Neuronal stem cell (in vitro differentiated cells): ENCODE results near the gene ANK3.

ENCODE experiments used
- DNase-seq: peaks from one replicate; pipeline ENCODE4 v3.0.0-alpha.2; 2013; ENCODE audit warnings: low spot score
- H2AFZ ChIP-seq: one replicate; pipeline ENCODE4 v1.6.1; 2013; ENCODE audit warnings: mild to moderate bottlenecking, low read length, inconsistent platforms
- H2AK5ac ChIP-seq: 2 replicates; pipeline ENCODE4 v1.6.1; 2013; ENCODE audit warnings: low read depth, mild to moderate bottlenecking, inconsistent platforms, low read length, moderate library complexity, mixed read lengths
- H2BK120ac ChIP-seq: 2 replicates; pipeline ENCODE4 v1.6.1; 2013; ENCODE audit warnings: low read depth, mild to moderate bottlenecking, inconsistent platforms, low read length, moderate library complexity, mixed read lengths
- H2BK12ac ChIP-seq: one replicate; pipeline ENCODE4 v1.6.1; 2013; ENCODE audit warnings: low read length, inconsistent platforms
- H2BK15ac ChIP-seq: 2 replicates; pipeline ENCODE4 v1.6.1; 2013; ENCODE audit warnings: mild to moderate bottlenecking, low read length, inconsistent platforms, mixed read lengths
- H2BK5ac ChIP-seq: one replicate; pipeline ENCODE4 v1.6.1; 2013; ENCODE audit warnings: inconsistent platforms, mild to moderate bottlenecking, low read length, moderate library complexity
- H3K14ac ChIP-seq: one replicate; pipeline ENCODE4 v1.6.1; 2013; ENCODE audit warnings: low read length, inconsistent platforms
- H3K18ac ChIP-seq: 2 replicates; pipeline ENCODE4 v1.6.1; 2013; ENCODE audit warnings: low read length, inconsistent platforms
- H3K23ac ChIP-seq: 2 replicates; pipeline ENCODE4 v1.6.1; 2013; ENCODE audit warnings: low read depth, mild to moderate bottlenecking, mixed read lengths, low read length, inconsistent platforms; ENCODE audit not compliant: poor library complexity
- H3K27ac ChIP-seq: replicated peaks from 3 replicates; pipeline ENCODE4 v1.5.1; 2013; ENCODE audit warnings: low read length, inconsistent platforms
- H3K27me3 ChIP-seq, 3 experiments: 2 replicates each; pipeline ENCODE4 v1.6.1; 2013; ENCODE audit warnings: low read length in 3 of 3, mild to moderate bottlenecking in 2 of 3, inconsistent platforms in 1 of 3, low read depth in 1 of 3, mixed read lengths in 1 of 3, moderate library complexity in 1 of 3; ENCODE audit not compliant: control insufficient read depth in 3 of 3, insufficient read depth in 3 of 3
- H3K36me3 ChIP-seq, 2 donors: replicated peaks in 1 of 2; 2 replicates each; pipeline ENCODE4 v1.6.1; 2013; ENCODE audit warnings: low read length in 2 of 2; ENCODE audit not compliant: control insufficient read depth in 2 of 2, insufficient read depth in 2 of 2
- H3K4ac ChIP-seq: 2 replicates; pipeline ENCODE4 v1.6.1; 2013; ENCODE audit warnings: inconsistent platforms, mild to moderate bottlenecking, low read length, moderate library complexity
- H3K4me1 ChIP-seq, 2 donors: 1 replicate in 1 of 2; 2 replicates in 1 of 2; pipeline ENCODE4 v1.6.1; 2013; ENCODE audit warnings: low read length in 2 of 2, low read depth in 1 of 2; ENCODE audit not compliant: control insufficient read depth in 2 of 2, insufficient read depth in 1 of 2
- H3K4me2 ChIP-seq: one replicate; pipeline ENCODE4 v1.6.1; 2013; ENCODE audit warnings: mild to moderate bottlenecking, low read length, inconsistent platforms; ENCODE audit not compliant: insufficient read depth, poor library complexity, severe bottlenecking
- H3K4me3 ChIP-seq, 2 donors: 2 replicates each; pipeline ENCODE4 v1.5.1; 2013; ENCODE audit warnings: low read length in 2 of 2, mild to moderate bottlenecking in 2 of 2, inconsistent platforms in 1 of 2, moderate library complexity in 1 of 2
- H3K79me1 ChIP-seq: one replicate; pipeline ENCODE4 v1.6.1; 2013; ENCODE audit warnings: low read depth, mild to moderate bottlenecking, inconsistent platforms, low read length, moderate library complexity
- H3K9ac ChIP-seq: one replicate; pipeline ENCODE4 v1.6.1; 2013; ENCODE audit warnings: mild to moderate bottlenecking, low read depth, low read length, inconsistent platforms; ENCODE audit not compliant: poor library complexity
- H3K9me3 ChIP-seq, 2 donors: replicated peaks in 1 of 2; 2 replicates each; pipeline versions ENCODE3 to v1.6.1; 2013; ENCODE audit warnings: low read length in 2 of 2, mild to moderate bottlenecking in 2 of 2, inconsistent platforms in 1 of 2, low read depth in 1 of 2, mixed read lengths in 1 of 2, moderate library complexity in 1 of 2; ENCODE audit not compliant: control insufficient read depth in 2 of 2, insufficient read depth in 1 of 2
- H4K8ac ChIP-seq: one replicate; pipeline ENCODE4 v1.6.1; 2013; ENCODE audit warnings: low read depth, mild to moderate bottlenecking, inconsistent platforms, low read length, moderate library complexity
- H4K91ac ChIP-seq: one replicate; pipeline ENCODE4 v1.6.1; 2013; ENCODE audit warnings: low read length, low read depth, mild to moderate bottlenecking, inconsistent platforms; ENCODE audit not compliant: poor library complexity
- WGBS, 2 donors: extraction: QIAGEN DNeasy Blood & Tissue Kit; methylation state at CpG; one replicate each; pipeline ENCODE4 v1.1.7; 2013; ENCODE audit warnings: missing lambda C conversion rate in 2 of 2, mixed read lengths in 1 of 2; ENCODE audit not compliant: insufficient read length in 2 of 2, insufficient replicate concordance in 1 of 2; ENCODE audit errors: extremely low coverage in 2 of 2; 5-methylcytosine and 5-hydroxymethylcytosine counted together

The ANK3 gene

GRCh38 chr10:60397792-60398191 is 8.1 kb upstream of the ANK3 start:
- Histone ChIP-seq H4K91ac (no peak overlapping the region), H2BK120ac (no peak overlapping the region), H2BK5ac (no peak overlapping the region), H3K27me3 (no peaks in the 10 kb centered on the region), H2AK5ac (no peak overlapping the region), H3K4ac (no peak overlapping the region), H4K8ac (no peak overlapping the region), H3K9me3 (peaks cover 0 to 2% of the 10 kb centered on the region in 2 donors), H3K4me2 (no peak overlapping the region), H2BK12ac (no peak overlapping the region), H3K27ac (no peak overlapping the region), H2BK15ac (no peak overlapping the region), H3K36me3 (no peaks in the 10 kb centered on the region), H3K23ac (no peak overlapping the region), H2AFZ (no peak overlapping the region), H3K4me1 (peaks cover 0 to 3% of the 10 kb centered on the region in 2 donors), H3K9ac (no peak overlapping the region), H3K14ac (no peak overlapping the region), H3K4me3 (no peak overlapping the region), H3K79me1 (peaks cover 3% of the 10 kb centered on the region), H3K18ac (no peak overlapping the region)
- DNase-seq = no peak
- no CpG with 5 or more reads among the region's 2 CpGs for WGBS, 2 donors

GRCh38 chr10:60396766-60397165 is 7.1 kb upstream of the ANK3 start:
- Histone ChIP-seq H3K36me3 (no peaks in the 10 kb centered on the region), H4K8ac (no peak overlapping the region), H2BK120ac (no peak overlapping the region), H3K27me3 (no peaks in the 10 kb centered on the region), H3K4me3 (no peak overlapping the region), H3K4ac (no peak overlapping the region), H3K9ac (no peak overlapping the region), H3K4me2 (no peak overlapping the region), H3K4me1 (peaks cover 0 to 3% of the 10 kb centered on the region in 2 donors), H3K18ac (no peak overlapping the region), H2AK5ac (no peak overlapping the region), H2BK12ac (no peak overlapping the region), H3K79me1 (no peaks in the 10 kb centered on the region), H2BK5ac (no peak overlapping the region), H3K27ac (no peak overlapping the region), H2AFZ (no peak overlapping the region), H3K14ac (no peak overlapping the region), H4K91ac (no peak overlapping the region), H2BK15ac (no peak overlapping the region), H3K9me3 (no peaks in the 10 kb centered on the region), H3K23ac (no peak overlapping the region)
- WGBS, 2 donors = no CpG with 5 or more reads among the region's 3 CpGs
- no peak for DNase-seq

DNA sequence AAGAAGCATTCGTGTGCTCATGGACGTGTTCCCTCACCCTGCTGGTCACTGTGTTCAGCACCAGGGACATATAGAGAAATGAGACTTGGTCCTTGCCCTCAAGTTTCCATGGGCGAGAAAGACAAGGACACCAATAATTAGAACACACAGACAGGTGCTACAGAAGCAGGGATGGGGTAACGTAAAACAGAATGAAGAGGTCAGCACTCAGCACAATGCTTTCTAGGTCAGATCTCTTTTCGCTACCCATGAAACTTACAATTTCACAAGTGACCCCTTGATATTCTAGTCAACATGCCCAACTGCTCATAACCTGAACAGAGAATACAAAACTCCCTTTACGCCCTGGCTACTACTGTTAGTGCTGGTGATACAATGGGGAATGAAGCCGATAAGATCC is 6.0 kb upstream of the ANK3 start:
- WGBS, 2 donors = no CpG with 5 or more reads among the region's 7 CpGs
- H3K4me2 ChIP-seq = no peak overlapping the region
- no peak overlapping the region for H2BK5ac ChIP-seq
- H2AFZ ChIP-seq = no peak overlapping the region
- H3K18ac ChIP-seq = no peak overlapping the region
- H3K79me1 ChIP-seq = no peaks in the 10 kb centered on the region
- H3K23ac ChIP-seq = no peak overlapping the region
- H3K14ac ChIP-seq = no peak overlapping the region
- H4K91ac ChIP-seq = no peak overlapping the region
- no peak overlapping the region for H3K4ac ChIP-seq
- H3K9ac ChIP-seq = no peak overlapping the region
- no peak overlapping the region for H4K8ac ChIP-seq
- peaks cover 3% of the 10 kb centered on the region in 2 donors for H3K4me1 ChIP-seq
- no peak overlapping the region for H2AK5ac ChIP-seq
- no peak overlapping the region for H2BK12ac ChIP-seq
- no peaks in the 10 kb centered on the region for H3K36me3 ChIP-seq
- H2BK15ac ChIP-seq = no peak overlapping the region
- no peak overlapping the region for H2BK120ac ChIP-seq
- H3K27ac ChIP-seq = no peak overlapping the region
- H3K9me3 ChIP-seq = no peaks in the 10 kb centered on the region
- DNase-seq = no peak
- H3K4me3 ChIP-seq = no peak overlapping the region
- no peaks in the 10 kb centered on the region for H3K27me3 ChIP-seq

DNA sequence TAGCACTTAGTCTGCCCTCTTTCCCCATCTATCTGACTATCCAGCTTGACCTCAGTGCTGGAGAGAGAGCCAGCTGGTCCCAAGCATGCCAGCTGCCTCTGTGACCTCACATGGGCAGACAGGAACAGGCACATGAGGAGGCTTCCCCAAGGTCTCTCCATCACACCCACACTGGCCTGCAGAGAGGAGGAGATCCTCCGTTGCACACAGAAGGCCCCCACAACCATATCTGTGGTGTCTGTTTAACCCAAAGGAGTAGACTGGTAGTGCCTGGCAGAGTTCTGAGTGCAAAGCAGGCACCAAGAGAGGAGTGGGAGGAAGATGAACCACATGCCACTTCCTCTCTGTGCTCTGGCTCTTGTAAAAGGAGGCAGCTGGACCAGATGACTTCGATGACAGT is 4.8 kb upstream of the ANK3 start:
- no peak overlapping the region for H3K18ac ChIP-seq
- no peak overlapping the region for H3K4me2 ChIP-seq
- H3K4ac ChIP-seq = no peak overlapping the region
- H2AK5ac ChIP-seq = no peak overlapping the region
- no peaks in the 10 kb centered on the region for H3K36me3 ChIP-seq
- H2AFZ ChIP-seq = no peak overlapping the region
- no peak overlapping the region for H2BK12ac ChIP-seq
- WGBS, 2 donors = no CpG with 5 or more reads among the region's 2 CpGs
- no peak overlapping the region for H3K23ac ChIP-seq
- H2BK15ac ChIP-seq = no peak overlapping the region
- no peak overlapping the region for H2BK120ac ChIP-seq
- H4K8ac ChIP-seq = no peak overlapping the region
- no peak for DNase-seq
- H3K27me3 ChIP-seq = no peaks in the 10 kb centered on the region
- no peak overlapping the region for H3K4me3 ChIP-seq
- H3K9ac ChIP-seq = no peak overlapping the region
- H3K14ac ChIP-seq = no peak overlapping the region
- H3K9me3 ChIP-seq = no peaks in the 10 kb centered on the region
- peaks cover 4 to 12% of the 10 kb centered on the region in 2 donors for H3K4me1 ChIP-seq
- H3K27ac ChIP-seq = no peak overlapping the region
- H2BK5ac ChIP-seq = no peak overlapping the region
- H3K79me1 ChIP-seq = no peaks in the 10 kb centered on the region
- no peak overlapping the region for H4K91ac ChIP-seq
